ENCODE results near the gene FAHD2B. TPM values are rescaled to one million over a fixed set of nuclear protein-coding genes. Genes with fewer than 3 reads are reported as not detected.
A peak's percentile ranks its signal among the peaks of the same experiment; 100 is the strongest.
"Not testable (repeated sequence)": the region's sequence is repeated elsewhere in the genome, so short reads cannot be mapped to it uniquely, and the experiment has no call there.

FAHD2B gene, protein sequence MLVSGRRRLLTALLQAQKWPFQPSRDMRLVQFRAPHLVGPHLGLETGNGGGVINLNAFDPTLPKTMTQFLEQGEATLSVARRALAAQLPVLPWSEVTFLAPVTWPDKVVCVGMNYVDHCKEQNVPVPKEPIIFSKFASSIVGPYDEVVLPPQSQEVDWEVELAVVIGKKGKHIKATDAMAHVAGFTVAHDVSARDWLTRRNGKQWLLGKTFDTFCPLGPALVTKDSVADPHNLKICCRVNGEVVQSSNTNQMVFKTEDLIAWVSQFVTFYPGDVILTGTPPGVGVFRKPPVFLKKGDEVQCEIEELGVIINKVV
- polyA plus RNA-seq (2012; ENCODE audit: insufficient read depth, insufficient read length), result 62.7 TPM

GRCh38 chr2:97094772-97095611 lies at the start of gene FAHD2B:
Gene FAHD2B, minus strand, starts transcription at chr2:97094882. Its CDS starts 3,176 bp downstream, at chr2:97091706.
- DNase-seq (ENCODE audit: low read depth, low spot score), result peak; percentile 60
- peak within 1 kb of the TSS; percentile 44 for H3K4me3 ChIP-seq (ENCODE audit: low read length)

- not testable (repeated sequence) for DNase-seq (ENCODE audit: low read depth, low spot score); H3K4me3 ChIP-seq (ENCODE audit: low read length)
These were observed 49.3 kb upstream of the FAHD2B start for GRCh38 chr2:97144016-97144415.

GRCh38 chr2:97129090-97129489 lies 34.4 kb upstream of the FAHD2B start:
- H3K4me3 ChIP-seq (ENCODE audit: low read length); DNase-seq (ENCODE audit: low read depth, low spot score): not testable (repeated sequence)

GRCh38 chr2:97113882-97114255 lies 19.2 kb upstream of the FAHD2B start:
- not testable (repeated sequence) for DNase-seq (ENCODE audit: low read depth, low spot score)

DNA sequence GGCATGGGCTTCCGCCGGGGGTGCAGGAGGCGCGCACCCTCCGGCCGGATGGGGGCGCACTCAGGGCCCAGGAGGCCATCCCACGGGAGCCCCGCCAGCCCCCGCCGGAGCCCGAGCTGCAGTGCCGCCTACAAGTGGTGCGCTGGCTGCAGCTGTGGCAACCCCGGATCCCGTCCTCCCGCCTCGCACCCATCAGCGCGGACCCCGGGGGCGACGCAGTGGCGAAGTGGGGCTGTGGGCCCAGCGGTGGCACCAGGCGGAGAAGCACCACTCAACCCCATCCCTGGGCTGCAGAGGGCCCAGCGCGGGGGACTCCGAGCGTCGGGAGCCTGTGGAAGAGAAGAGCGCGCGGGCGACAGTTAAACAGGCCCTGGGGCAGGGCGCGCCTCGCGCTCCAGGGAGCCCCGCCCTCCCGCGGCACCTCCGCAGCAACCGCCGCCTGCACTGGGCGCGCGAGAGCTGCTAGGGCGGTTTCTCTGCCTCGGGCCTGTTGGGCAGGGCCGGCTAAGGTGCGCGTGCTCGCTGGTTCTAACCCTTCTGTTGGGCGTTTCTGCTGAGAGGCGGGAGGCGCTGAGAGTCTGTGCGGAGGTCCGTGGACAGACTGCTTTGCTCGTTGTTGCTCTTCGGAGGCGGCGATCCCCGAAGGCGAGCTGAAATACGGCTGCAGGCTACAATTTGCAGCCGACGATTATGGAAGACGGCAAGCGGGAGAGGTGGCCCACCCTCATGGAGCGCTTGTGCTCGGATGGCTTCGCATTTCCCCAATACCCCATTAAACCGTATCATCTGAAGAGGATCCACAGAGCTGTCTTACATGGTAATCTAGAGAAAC lies 18.6 kb upstream of the FAHD2B start, which contains the start of gene ANKRD36:
ANKRD36 (plus strand) TSS at position 104 of the 832 bp plus-strand sequence; CDS start at position 691, 587 bp downstream.
- H3K4me3 ChIP-seq (ENCODE audit: low read length), result peak within 1 kb of the TSS; percentile 78
- DNase-seq (ENCODE audit: low read depth, low spot score), result peak; percentile 76

More at GRCh38 chr2:97113882-97114255, 19.2 kb upstream of the FAHD2B start:
- peak overlapping the region; percentile 78 for H3K4me3 ChIP-seq (ENCODE audit: low read length)

DNA sequence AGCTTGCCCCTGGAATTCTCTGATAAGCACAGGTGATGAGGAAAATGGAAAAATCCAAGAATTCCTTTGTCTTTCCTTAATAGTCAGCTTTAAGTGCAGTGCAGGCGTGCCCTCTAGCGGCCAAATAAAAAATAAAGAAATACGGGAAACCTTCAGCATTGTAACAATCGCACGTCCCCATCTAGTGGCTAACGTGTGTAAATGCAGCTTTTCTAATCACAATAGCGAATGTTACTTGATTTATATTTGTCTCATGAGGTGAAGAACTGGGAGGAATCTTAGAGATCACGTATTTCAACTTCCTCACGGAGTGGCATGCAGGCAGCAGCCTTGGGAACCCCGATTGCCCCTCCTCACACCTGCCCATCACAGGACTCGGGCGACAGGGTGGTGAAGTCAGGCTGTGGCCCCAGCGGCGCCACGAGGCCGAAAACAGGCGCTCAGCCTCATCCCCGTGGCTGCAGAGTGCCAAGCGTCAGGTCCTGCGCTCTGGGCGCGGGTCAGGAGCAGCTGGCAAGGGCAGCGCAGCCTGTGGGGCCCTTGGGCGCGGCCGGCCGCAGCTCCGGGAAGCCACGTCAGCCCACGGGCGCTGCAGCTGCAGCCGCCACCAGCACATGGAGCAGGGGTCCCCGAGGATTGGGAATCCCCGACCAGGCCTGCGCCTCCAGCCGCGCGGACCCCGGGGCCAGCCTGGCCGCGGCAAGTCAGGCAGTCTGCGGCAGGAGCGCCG lies 17.8 kb upstream of the FAHD2B start:
- peak overlapping the region; percentile 78 for H3K4me3 ChIP-seq (ENCODE audit: low read length)
- DNase-seq (ENCODE audit: low read depth, low spot score), result peak; percentile 42

GRCh38 chr2:97111246-97111645 lies 16.6 kb upstream of the FAHD2B start:
- DNase-seq (ENCODE audit: low read depth, low spot score); H3K4me3 ChIP-seq (ENCODE audit: low read length): not testable (repeated sequence)

DNA sequence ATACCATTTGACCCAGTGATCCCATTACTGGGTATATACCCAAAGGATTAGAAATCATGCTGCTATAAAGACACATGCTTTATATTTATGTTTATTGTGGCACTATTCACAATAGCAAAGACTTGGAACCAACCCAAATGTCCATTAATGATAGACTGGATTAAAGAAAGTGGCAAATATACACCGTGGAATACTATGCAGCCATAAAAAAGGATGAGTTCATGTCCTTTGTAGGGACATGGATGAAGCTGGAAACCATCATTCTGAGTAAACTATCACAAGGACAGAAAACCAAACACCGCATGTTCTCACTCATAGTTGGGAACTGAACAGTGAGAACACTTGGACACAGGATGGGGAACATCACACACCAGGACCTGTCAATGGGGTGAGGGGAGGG lies 12.2 kb upstream of the FAHD2B start:
- DNase-seq (ENCODE audit: low read depth, low spot score); H3K4me3 ChIP-seq (ENCODE audit: low read length): not testable (repeated sequence)

DNA sequence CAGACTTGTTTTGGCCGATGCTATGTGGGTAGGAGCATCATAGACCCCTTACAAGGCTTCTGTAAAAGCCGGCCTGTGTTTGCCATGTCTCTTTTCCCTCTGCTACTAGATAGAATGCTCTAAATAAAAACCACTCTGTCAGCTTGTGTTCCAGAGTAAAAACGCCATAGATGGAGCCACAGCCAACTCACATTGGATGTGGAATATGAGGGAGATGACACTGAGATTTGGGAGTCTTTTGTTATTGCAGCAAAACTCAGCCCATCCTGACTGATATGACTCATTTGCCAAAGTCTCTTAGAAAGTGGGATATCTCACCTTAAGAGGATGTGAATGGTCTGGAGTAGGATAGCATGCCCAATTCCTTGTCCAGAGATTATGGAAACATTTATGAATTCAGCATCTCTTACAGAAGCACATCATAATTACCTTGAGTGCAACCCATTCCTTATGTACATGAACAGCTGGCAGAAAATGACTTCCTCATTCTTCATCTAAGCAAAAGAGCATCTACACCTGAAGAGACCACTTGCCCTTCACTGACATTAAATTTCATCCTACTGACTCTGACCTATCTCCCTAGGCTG lies 4.2 kb upstream of the FAHD2B start:
- DNase-seq (ENCODE audit: low read depth, low spot score); H3K4me3 ChIP-seq (ENCODE audit: low read length): not testable (repeated sequence)

DNA sequence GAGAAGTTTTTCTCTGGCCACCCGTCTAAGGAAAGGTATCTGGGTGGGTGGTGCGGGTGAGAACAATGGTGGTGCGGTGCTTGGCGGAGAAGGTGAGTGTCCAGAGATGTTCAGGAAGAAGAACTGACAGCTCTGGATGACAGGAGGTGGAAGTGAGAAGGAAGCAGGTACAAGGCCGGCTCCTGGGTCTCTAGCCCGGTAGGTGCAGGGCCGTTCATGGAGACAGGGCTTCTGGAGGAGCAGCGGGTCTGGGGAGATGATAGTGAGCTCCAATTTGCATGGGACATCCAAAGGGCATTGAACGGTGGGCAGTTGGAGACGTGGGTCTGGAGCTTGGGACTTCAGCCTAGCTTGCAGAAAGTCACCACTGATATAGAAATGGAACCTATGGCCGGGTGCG lies 979 bp upstream of the FAHD2B start:
- H3K4me3 ChIP-seq (ENCODE audit: low read length), result no peak overlapping the region
- no peak for DNase-seq (ENCODE audit: low read depth, low spot score)

- peak overlapping the region; percentile 44 for H3K4me3 ChIP-seq (ENCODE audit: low read length)
These were observed 505 bp downstream of the FAHD2B start for GRCh38 chr2:97093983-97094771.

GRCh38 chr2:97092946-97093345 lies 1.7 kb downstream of the FAHD2B start:
- DNase-seq (ENCODE audit: low read depth, low spot score); H3K4me3 ChIP-seq (ENCODE audit: low read length): not testable (repeated sequence)

More at GRCh38 chr2:97093983-97094771, 505 bp downstream of the FAHD2B start:
- DNase-seq (ENCODE audit: low read depth, low spot score), result not testable (repeated sequence)

GRCh38 chr2:97088706-97089105 lies 6.0 kb downstream of the FAHD2B start:
- not testable (repeated sequence) for DNase-seq (ENCODE audit: low read depth, low spot score); H3K4me3 ChIP-seq (ENCODE audit: low read length)

DNA sequence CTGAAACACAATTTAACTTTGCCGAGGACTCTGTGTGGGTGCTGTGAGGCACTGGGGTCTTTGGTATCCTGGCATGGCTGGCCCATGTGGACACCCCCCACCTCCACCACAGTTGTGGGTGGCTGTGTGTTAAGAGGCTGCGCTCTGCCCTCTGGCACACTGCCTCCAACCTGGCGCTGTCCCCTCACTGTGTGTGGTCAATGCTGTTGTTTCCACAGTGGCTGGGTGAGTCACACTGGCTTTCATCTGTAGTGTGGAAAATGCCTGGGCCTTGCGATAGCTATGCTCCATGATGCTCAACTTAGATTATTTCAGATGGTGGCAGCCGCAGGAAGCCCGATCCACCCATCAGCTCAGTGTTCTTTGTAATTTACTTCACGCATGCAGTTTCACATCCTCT lies 9.6 kb downstream of the FAHD2B start:
- not testable (repeated sequence) for DNase-seq (ENCODE audit: low read depth, low spot score); H3K4me3 ChIP-seq (ENCODE audit: low read length)

DNA sequence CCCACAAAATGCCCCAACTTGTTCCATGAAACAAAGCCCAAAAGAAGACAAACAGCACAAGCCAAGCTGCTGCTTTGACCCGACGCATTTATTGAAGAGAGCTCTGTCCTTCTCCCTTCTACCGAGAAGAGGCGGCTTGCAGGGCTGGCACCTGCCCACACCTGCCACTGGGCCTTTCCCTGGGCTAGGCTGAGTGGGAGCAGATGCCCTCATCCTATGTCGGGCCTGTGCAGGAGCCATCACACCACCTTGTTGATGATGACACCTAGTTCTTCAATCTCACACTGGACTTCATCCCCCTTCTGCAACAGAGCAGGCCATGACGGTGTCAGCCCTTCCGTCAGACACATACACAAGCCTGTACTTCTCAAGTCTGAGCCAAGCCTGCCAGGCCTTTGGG lies 11.2 kb downstream of the FAHD2B start:
- DNase-seq (ENCODE audit: low read depth, low spot score); H3K4me3 ChIP-seq (ENCODE audit: low read length): not testable (repeated sequence)

DNA sequence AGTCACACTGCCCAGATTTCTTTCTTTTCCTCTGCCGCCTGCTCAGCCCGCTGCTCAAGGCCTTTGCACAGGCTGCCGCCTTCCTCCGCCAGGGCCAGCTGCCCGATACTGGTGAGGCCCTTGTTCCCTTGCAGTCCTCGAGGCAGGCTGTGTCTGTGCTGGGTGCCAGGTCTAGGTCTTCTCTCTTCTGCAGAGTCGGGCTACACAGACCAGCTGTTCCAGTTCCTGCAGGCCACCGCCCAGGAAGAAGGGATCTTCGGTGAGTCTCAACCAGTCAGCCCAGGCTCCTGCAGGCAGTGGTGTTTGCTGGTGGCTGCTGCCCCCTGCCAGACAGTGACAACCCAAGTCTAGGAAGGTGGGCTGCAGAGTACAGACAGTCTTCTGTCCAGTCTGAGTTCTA lies 12.5 kb downstream of the FAHD2B start:
- not testable (repeated sequence) for DNase-seq (ENCODE audit: low read depth, low spot score); H3K4me3 ChIP-seq (ENCODE audit: low read length)

DNA sequence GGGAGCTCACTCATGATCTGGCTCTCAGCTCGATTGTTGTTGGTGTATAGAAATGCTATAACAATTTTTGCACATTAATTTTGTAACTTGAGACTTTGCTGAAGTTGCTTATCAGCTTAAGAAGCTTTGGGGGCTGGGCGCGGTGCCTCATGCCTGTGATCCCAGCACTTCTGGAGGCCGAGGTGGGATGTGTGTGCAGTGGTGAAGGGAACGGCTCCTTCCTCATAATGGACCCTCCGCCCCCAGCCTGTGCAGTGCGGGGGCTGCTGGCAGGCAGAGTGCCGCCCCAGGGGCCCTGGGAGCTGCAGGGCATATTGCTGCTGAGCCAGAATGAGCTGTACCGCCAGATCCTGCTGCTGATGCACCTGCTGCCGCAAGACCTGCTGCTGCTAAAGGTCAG lies 13.8 kb downstream of the FAHD2B start:
- not testable (repeated sequence) for H3K4me3 ChIP-seq (ENCODE audit: low read length); DNase-seq (ENCODE audit: low read depth, low spot score)

Measured in Jurkat, Clone E6-1 (cell line).